Immature natural killer cell (primary cell): Measurements from ENCODE around the gene BCL2A1. TPM values are rescaled to one million over a fixed set of nuclear protein-coding genes. Genes with fewer than 3 reads are reported as not detected.
A peak's percentile ranks its signal among the peaks of the same experiment; 100 is the strongest.
"Not testable (repeated sequence)": the region's sequence is repeated elsewhere in the genome, so short reads cannot be mapped to it uniquely, and the experiment has no call there.

Experiments
- DNase-seq, 3 donors: peaks; one replicate each; pipeline ENCODE4 v3.0.0; 2022; ENCODE audit warnings: mixed read lengths in 1 of 3
- H3K27ac Mint-ChIP-seq, 6 donors: one replicate each; pipeline ENCODE4 v1.8.0; 2020; ENCODE audit warnings: mixed read lengths in 6 of 6, mild to moderate bottlenecking in 5 of 6, inconsistent platforms in 4 of 6, moderate library complexity in 3 of 6
- H3K27me3 Mint-ChIP-seq, 3 donors: one replicate each; pipeline ENCODE4 v1.8.0; 2020 to 2021; ENCODE audit warnings: low read depth in 3 of 3, mild to moderate bottlenecking in 3 of 3, mixed read lengths in 3 of 3, moderate library complexity in 3 of 3, inconsistent platforms in 1 of 3
- H3K36me3 Mint-ChIP-seq, 3 donors: one replicate each; pipeline ENCODE4 v1.8.0; 2020; ENCODE audit warnings: mixed read lengths in 3 of 3, inconsistent platforms in 2 of 3, mild to moderate bottlenecking in 2 of 3
- H3K4me1 Mint-ChIP-seq, 2 donors: one replicate each; pipeline ENCODE4 v1.8.0; 2020; ENCODE audit warnings: inconsistent platforms in 2 of 2, mild to moderate bottlenecking in 2 of 2, mixed read lengths in 2 of 2, moderate library complexity in 1 of 2
- H3K4me3 Mint-ChIP-seq, 5 donors: one replicate each; pipeline ENCODE4 v1.8.0; 2020; ENCODE audit warnings: mild to moderate bottlenecking in 5 of 5, mixed read lengths in 5 of 5, inconsistent platforms in 3 of 5, moderate library complexity in 3 of 5
- H3K9me3 Mint-ChIP-seq, 6 donors: one replicate each; pipeline ENCODE4 v1.8.0; 2020; ENCODE audit warnings: mild to moderate bottlenecking in 6 of 6, mixed read lengths in 6 of 6, inconsistent platforms in 4 of 6, moderate library complexity in 3 of 6
- polyA plus RNA-seq, 3 donors: library from polyadenylated mRNA; unstranded; fragments of 300-500 nt; fragmentation: Illumina TruSeq; gene quantifications; one replicate each; pipeline ENCODE4 v1.2.3, GENCODE V29; 2021

Gene BCL2A1
- polyA plus RNA-seq, 3 donors from 2014 or later: 11.2 to 16.1 (median 12.2) TPM

DNA sequence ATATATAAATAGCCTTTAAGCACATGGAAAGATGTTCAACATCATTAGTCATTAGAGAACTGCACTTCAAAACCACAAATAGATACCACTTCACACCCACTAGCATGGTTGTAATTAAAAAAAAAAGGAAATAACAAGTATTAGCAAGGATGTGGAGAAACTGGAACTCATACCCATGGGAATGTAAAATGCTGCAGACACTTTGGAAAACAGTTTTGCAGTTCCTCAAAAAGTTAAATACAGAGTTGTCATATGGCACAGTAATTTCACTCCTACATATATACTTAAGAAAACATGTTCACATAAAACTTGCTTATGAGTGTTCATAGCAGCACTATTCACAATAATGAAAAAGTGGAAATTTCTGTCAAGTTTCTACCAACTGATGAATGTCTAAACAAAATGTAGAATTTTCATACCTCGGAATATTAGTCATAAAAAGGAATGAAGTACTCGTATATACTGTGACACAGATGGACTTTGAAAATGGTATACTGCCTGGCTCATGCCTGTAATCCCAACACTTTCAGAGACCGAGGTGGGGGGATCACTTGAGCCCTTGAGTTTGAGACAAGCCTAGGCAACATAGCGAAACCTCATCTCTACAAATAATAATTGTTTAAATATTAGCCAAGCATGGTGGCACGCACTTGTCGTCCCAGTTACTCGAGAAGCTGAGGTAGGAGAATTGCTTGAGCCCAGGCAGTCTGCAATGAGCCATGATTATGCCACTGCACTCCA lies 28.1 kb downstream of the BCL2A1 start:
- peaks cover 0 to 4% (median 2%) of the 10 kb centered on the region in 3 donors for H3K27me3 Mint-ChIP-seq
- H3K36me3 Mint-ChIP-seq: no peaks in the 10 kb centered on the region
- H3K4me1 Mint-ChIP-seq: no peaks in the 10 kb centered on the region
- DNase-seq: no peak
- no peaks in the 10 kb centered on the region for H3K9me3 Mint-ChIP-seq
- H3K27ac Mint-ChIP-seq: no peak overlapping the region
- H3K4me3 Mint-ChIP-seq: no peak overlapping the region

DNA sequence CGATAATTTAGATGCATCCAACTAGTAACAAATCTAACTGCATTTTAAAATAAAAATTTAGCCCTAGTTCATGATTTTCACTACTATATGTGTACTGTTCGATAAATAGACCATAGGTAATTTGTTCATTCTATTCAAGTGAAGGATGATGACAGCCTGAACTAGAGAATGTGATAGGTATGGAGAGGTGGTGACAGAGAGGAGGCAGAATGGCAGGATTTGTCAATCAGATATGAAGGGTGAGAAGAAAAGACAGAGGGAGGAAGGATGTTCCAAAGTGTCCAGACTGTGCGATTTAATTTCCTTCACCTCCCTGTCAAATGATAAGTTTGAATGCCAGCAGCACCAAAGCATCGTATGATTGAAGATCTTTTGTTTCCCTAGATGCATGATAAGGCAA lies 31.6 kb downstream of the BCL2A1 start:
- H3K9me3 Mint-ChIP-seq: no peaks in the 10 kb centered on the region
- H3K36me3 Mint-ChIP-seq: no peaks in the 10 kb centered on the region
- H3K4me1 Mint-ChIP-seq: no peaks in the 10 kb centered on the region
- no peak overlapping the region for H3K27ac Mint-ChIP-seq
- DNase-seq: no peak
- no peak overlapping the region for H3K4me3 Mint-ChIP-seq
- peaks cover 0 to 6% (median 2%) of the 10 kb centered on the region in 3 donors for H3K27me3 Mint-ChIP-seq

DNA sequence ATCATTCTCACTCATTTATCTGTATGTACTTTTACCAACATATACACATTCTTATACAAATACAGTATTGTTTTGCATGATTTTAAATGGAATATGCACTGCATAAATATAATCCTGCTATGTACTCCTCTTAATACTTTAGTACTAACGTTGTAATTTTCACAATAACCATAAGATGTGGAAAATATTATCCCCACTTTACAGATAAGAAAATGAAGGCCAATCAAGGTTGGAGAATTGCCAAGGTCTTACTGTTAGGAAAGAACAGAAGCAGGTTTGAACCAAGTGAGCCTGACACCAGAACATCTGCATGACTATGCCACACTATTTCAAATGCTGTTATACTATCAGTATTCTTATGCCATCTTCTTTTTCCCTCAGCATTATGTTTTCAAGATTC lies 32.9 kb downstream of the BCL2A1 start:
- Mint-ChIP-seq H3K27me3 (peaks cover 0 to 6% (median 5%) of the 10 kb centered on the region in 3 donors), H3K27ac (no peak overlapping the region), H3K9me3 (no peaks in the 10 kb centered on the region), H3K4me1 (no peaks in the 10 kb centered on the region), H3K4me3 (no peak overlapping the region), H3K36me3 (no peaks in the 10 kb centered on the region)
- no peak for DNase-seq

DNA sequence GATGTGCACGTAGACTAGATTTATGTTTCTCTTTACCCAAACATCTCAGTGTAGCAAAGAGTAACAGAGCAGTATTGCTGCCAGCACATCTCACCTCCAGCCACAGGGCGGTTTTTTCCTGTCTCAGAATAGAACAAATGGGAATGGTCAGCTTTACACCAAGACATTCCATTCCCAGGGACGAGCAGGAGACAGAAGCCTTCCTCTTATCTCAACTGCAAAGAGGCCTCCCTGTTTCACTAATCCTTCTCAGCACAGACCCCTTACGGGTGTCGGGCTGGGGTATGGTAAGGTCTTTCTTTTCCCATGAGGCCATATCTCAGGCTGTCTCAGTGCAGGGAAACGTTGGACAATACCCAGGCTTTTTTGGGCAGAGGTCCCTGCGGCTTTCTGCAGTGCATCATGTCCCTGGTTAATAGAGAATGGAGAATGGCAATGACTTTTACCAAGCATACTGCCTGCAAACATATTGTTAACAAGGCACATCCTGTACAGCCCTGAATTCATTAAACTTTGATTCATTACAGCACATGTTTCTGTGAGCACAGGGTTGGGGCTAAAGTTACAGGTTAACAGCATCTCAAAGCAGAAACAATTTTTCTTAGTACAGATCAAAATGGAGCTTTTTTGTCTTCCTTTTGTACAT lies 35.3 kb downstream of the BCL2A1 start:
- H3K36me3 Mint-ChIP-seq, H3K4me3 Mint-ChIP-seq, H3K4me1 Mint-ChIP-seq, DNase-seq, H3K9me3 Mint-ChIP-seq, H3K27ac Mint-ChIP-seq: not testable (repeated sequence)
- peaks cover 2 to 11% (median 3%) of the 10 kb centered on the region in 3 donors for H3K27me3 Mint-ChIP-seq

DNA sequence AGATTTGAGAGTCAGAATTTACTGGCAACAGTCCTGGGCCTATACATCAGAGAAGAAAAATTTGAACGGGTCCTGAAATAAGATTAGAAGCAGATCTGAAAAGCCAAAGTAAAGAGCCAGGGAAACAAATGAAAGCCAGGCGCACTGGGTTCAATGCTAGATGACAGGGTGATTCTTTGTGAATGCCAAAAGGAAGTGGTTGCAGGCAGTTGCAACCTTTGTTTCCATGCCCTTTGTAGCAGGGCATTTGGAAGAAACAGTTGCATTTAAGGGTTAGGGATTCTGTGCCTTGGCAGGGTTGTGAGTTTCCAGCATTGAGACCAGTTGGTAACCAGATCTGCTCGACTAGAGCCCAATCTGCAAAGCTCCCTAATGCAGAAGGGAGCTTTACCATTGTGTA lies 37.8 kb downstream of the BCL2A1 start:
- Mint-ChIP-seq H3K27ac (no peak overlapping the region), H3K27me3 (peaks cover 7 to 23% (median 8%) of the 10 kb centered on the region in 3 donors), H3K4me1 (no peaks in the 10 kb centered on the region), H3K36me3 (no peaks in the 10 kb centered on the region), H3K9me3 (no peaks in the 10 kb centered on the region), H3K4me3 (no peak overlapping the region)
- no peak for DNase-seq

DNA sequence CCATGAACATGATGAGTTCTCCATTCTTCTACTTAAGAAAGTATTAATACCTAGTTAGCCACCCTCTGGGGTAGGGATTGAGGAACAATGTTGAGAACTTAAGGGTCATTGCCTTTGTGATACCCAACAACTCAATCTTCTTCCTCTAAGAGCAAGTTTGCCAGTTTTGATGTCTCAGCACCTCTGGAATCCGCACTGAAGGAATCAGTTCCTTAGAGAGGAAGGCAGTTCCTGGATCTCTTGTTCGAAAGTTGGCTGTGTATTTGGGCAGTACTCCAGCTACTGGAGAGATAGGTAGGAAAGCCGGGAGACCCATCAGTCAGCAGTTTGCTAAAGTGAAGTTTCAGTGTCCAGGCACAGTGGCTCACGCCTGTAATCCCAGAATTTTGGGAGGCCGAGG lies 38.5 kb downstream of the BCL2A1 start:
- H3K4me1 Mint-ChIP-seq: no peaks in the 10 kb centered on the region
- no peak overlapping the region for H3K27ac Mint-ChIP-seq
- H3K36me3 Mint-ChIP-seq: no peaks in the 10 kb centered on the region
- no peak for DNase-seq
- no peaks in the 10 kb centered on the region for H3K9me3 Mint-ChIP-seq
- H3K27me3 Mint-ChIP-seq: peaks cover 7 to 23% (median 8%) of the 10 kb centered on the region in 3 donors
- no peak overlapping the region for H3K4me3 Mint-ChIP-seq

DNA sequence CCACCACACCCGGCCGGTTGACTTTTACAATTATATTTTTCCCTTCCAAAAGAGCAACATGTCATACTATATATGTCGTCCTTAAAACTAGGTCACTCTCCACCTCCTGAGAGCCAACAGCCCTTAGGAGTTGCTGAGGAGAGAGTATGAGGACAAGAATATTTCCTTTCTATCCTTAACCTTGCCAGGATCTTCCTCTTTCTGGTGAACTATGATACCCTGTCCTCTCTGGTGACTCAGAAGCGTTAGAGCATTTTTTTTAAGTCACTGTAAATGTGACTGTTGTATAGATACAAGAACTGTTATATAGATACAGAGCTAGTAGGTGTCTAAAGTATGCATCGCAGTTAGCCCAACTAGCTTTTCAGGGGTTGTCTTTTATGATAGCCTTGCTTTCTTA lies 40.5 kb downstream of the BCL2A1 start:
- DNase-seq: no peak
- Mint-ChIP-seq H3K9me3 (no peaks in the 10 kb centered on the region), H3K4me3 (no peak overlapping the region), H3K27ac (no peak overlapping the region), H3K27me3 (peaks cover 7 to 23% (median 8%) of the 10 kb centered on the region in 3 donors), H3K36me3 (no peaks in the 10 kb centered on the region), H3K4me1 (no peaks in the 10 kb centered on the region)

DNA sequence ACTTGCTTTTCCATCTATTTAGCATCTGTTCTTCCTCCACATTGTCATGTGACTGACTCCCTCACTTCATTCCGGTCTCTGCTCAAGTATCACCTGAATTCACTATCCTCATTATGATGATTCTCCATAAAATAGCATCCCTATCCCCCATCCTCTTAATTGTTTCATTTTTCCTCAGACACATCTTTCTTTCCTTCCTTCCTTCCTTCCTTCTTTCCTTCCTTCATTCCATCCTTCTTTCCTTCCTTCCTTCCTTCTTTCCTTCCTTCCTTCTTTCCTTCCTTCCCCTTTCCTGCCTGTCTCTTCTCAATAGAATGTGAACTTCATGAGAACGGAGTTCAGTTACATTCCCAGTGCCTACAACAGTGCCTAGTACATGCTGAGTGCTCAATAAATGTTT lies 41.6 kb downstream of the BCL2A1 start:
- Mint-ChIP-seq H3K36me3 (no peaks in the 10 kb centered on the region), H3K27ac (no peak overlapping the region), H3K4me3 (no peak overlapping the region), H3K27me3 (peaks cover 5 to 23% (median 8%) of the 10 kb centered on the region in 3 donors), H3K4me1 (peaks cover 0 to 2% of the 10 kb centered on the region in 2 donors), H3K9me3 (no peaks in the 10 kb centered on the region)
- no peak for DNase-seq

DNA sequence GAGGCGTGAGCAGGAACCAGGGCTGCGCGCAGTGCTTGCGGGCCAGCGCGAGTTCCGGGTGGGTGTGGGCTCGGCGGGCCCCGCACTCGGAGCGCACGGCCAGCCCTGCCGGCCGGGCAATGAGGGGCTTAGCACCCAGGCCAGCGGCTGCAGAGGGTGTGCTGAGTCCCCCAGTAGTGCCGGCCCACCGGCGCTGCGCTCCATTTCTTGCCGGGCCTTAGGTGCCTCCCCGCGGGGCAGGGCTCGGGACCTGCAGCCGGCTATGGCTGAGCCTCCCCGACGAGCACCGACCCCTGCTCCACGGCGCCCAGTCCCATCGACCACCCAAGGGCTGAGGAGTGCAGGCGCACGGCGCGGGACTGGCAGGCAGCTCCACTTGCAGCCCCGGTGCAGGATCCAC lies 44.9 kb downstream of the BCL2A1 start:
- not testable (repeated sequence) for DNase-seq, H3K27ac Mint-ChIP-seq, H3K4me3 Mint-ChIP-seq
- peaks cover 26 to 28% of the 10 kb centered on the region in 2 donors for H3K4me1 Mint-ChIP-seq
- peaks cover 4 to 16% (median 10%) of the 10 kb centered on the region in 6 donors for H3K9me3 Mint-ChIP-seq
- H3K27me3 Mint-ChIP-seq: peaks cover 12 to 26% (median 13%) of the 10 kb centered on the region in 3 donors
- H3K36me3 Mint-ChIP-seq: peaks cover 6 to 14% (median 10%) of the 10 kb centered on the region in 3 donors

DNA sequence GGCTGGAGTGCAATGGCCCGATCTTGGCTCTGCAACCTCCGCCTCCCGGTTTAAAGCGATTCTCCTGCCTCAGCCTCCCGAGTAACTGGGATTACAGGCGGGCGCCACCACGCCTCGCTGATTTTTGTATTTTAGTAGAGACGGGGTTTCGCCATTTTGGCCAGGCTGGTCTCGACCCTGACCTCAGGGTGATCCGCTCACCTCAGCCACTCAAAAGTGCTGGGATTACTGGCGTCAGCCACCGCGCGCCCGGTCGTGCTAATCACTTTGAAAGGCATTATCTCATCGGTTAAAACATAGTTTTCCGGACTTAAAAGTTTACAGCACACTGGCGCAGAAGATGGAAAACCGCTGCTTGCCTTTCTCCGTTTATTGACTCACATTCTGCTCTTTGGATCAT lies 46.6 kb downstream of the BCL2A1 start:
- H3K27me3 Mint-ChIP-seq: peaks cover 7 to 16% (median 13%) of the 10 kb centered on the region in 3 donors
- H3K27ac Mint-ChIP-seq: peak overlapping the region in 2 of 6 donors; percentile 29 to 96
- H3K36me3 Mint-ChIP-seq: peaks cover 9 to 22% (median 14%) of the 10 kb centered on the region in 3 donors
- peak overlapping the region; percentile 42 to 61 (median 45) for H3K4me3 Mint-ChIP-seq
- peaks cover 4 to 32% (median 22%) of the 10 kb centered on the region in 6 donors for H3K9me3 Mint-ChIP-seq
- peaks cover 26 to 28% of the 10 kb centered on the region in 2 donors for H3K4me1 Mint-ChIP-seq
- no peak for DNase-seq

DNA sequence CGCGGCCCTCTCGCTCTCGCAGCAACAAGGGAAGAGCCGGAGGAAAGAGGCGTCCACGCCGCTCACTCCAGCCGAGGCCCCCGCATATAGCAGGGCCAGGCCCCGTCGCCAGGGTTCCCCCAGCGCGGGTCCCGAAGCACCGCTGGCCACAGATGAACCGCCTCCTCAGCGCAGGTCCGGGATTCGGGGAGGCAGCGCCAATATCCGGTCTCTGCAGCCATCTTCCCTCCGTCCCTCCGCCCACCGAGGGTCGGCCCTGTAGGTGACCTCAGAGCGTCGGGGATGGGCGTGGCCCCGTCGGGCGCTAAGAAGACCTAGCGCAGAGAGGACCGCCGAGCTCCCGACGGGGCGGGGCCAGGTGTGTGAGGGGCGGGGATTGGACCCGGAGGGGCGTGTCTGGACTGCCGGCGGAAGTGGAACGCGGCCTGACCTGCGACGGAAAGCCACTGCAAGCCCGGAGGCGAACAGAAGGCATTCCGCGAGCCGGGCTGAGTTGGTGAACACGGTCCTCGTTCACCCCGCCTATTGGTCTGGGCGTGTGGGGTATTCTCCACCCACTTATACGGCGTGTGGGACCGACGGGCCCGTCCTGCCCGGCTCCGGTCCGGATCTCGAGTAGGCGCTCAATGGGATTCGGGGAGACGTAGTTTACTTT lies 47.4 kb downstream of the BCL2A1 start:
- peak; percentile 98 to 99 (median 99) for DNase-seq
- H3K4me3 Mint-ChIP-seq: peak overlapping the region; percentile 92 to 94 (median 93)
- H3K4me1 Mint-ChIP-seq: peaks cover 26 to 28% of the 10 kb centered on the region in 2 donors
- peaks cover 13 to 27% (median 18%) of the 10 kb centered on the region in 3 donors for H3K36me3 Mint-ChIP-seq
- peak overlapping the region; percentile 94 to 97 (median 96) for H3K27ac Mint-ChIP-seq
- H3K27me3 Mint-ChIP-seq: peaks cover 7 to 11% (median 8%) of the 10 kb centered on the region in 3 donors
- H3K9me3 Mint-ChIP-seq: peaks cover 6 to 39% (median 26%) of the 10 kb centered on the region in 6 donors

DNA sequence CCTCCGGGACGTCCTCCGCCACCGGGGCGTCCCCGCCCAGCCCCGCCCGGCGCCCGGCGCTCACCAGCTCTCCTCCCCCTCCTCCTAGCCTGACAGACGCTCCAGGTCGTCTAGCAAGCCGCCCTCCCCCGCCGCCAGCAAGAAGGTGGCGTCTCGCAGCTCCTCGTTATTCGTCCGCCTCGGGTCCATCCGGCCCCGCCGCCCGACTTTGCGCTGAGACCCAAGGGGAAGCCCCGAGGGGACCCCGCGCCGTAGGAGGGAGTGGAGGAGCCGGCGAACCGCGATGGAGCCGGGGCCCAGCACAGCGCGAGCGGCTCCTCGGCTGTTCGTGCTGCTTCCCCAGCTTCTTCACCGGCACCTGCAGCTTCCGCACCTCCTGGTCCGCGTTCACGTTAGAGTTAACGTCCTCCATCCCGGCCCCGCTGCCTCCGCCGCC lies 47.9 kb downstream of the BCL2A1 start:
- peak; percentile 67 to 73 (median 70) for DNase-seq
- Mint-ChIP-seq H3K36me3 (peaks cover 15 to 30% (median 19%) of the 10 kb centered on the region in 3 donors), H3K4me1 (peaks cover 26 to 28% of the 10 kb centered on the region in 2 donors), H3K9me3 (peaks cover 10 to 45% (median 30%) of the 10 kb centered on the region in 6 donors), H3K4me3 (peak overlapping the region; percentile 92 to 94 (median 93)), H3K27me3 (peaks cover 6 to 9% (median 8%) of the 10 kb centered on the region in 3 donors), H3K27ac (peak overlapping the region; percentile 94 to 97 (median 96))

DNA sequence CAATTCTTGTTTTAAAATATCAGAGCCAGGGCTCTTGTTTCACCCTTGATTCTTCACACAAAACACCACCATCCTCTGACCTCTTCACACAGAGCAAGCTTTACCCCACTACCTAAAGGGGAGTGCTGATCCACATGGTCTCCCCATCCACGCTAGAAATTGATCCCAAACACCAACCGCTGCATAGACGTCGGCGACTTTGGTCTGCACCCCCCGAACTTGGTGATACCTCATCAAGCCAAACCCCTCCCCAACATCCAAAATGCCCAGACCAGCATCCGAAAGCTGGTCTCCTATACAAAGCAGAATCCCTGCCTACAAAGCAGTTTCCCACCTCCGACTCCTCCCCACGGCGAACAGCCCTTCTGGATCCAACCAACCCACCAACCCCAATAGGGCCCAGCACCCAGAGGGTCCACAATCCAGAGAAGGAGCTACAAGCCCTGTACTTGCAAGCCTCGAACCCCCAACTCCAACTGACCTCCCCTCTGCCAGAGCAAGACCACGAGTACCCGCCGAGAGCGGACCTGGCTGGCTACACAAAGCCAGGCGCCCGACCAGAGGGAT lies 48.4 kb downstream of the BCL2A1 start:
- H3K27ac Mint-ChIP-seq: peak overlapping the region; percentile 89 to 97 (median 95)
- peak overlapping the region; percentile 92 to 94 (median 93) for H3K4me3 Mint-ChIP-seq
- peaks cover 26 to 28% of the 10 kb centered on the region in 2 donors for H3K4me1 Mint-ChIP-seq
- H3K9me3 Mint-ChIP-seq: peaks cover 10 to 50% (median 35%) of the 10 kb centered on the region in 6 donors
- peaks cover 6 to 9% (median 8%) of the 10 kb centered on the region in 3 donors for H3K27me3 Mint-ChIP-seq
- DNase-seq: no peak
- peaks cover 20 to 35% (median 23%) of the 10 kb centered on the region in 3 donors for H3K36me3 Mint-ChIP-seq
